GM18502 (cell line): ENCODE results near the gene GALNS.
"Not testable (repeated sequence)": the region's sequence is repeated elsewhere in the genome, so short reads cannot be mapped to it uniquely, and the experiment has no call there.

Experiments used
- ATAC-seq: cut with Tn5 transposase; IDR thresholded peaks from one replicate; pipeline ENCODE4 v1.9.1; 2021; ENCODE audit warnings: mild to moderate bottlenecking; ENCODE audit not compliant: unreplicated experiment, poor library complexity

GALNS gene

DNA sequence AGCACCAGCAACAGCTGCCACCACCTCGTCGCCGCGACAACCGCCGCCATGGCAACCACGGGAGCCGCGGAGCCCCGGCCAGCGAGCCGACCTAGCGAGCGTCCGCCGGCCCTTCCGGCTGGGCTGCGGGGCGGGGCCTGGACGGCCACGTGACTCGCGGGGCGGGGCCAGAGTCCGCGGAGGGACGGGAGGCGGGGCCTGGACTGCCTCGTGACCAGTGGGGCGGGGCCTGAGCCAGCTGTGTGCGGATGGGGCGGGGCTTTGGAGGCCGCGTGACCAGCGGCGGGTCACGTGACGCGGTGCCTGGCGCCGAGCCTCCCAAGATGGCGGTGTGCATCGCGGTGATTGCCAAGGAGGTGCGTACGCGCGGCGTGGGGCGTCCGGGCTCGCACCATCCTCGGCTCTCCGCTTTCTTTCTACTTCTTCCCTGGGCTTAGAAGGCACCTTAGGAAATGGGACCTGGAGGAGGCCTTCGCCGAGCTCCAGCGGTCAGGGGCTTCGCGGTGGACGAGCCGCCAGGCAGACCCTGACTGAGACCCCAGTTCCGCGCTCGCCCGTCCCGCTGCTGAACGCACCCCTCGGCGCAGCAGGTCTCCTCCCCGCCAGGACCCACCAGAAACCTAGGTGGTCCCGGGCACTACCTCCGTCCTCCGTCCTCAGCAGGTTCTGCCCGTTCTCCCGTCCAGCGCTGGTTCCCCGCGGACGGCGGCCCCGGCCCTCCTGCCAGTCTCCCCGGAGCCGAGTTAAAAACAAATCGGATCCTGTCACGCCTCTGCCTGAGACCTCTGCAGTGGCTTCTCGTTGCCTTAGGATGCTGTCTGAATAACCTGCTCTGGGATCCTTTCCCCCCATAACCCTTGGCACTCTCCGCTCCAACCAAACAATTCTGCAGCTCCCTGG lies at the start of gene GALNS, which contains the start of gene TRAPPC2L:
Gene GALNS, minus strand, starts transcription at position 120 of the 900 bp plus-strand sequence. Its CDS starts 70 bp downstream, at position 50.
Gene TRAPPC2L, plus strand, starts transcription at position 300 of the 900 bp plus-strand sequence. Its CDS starts 24 bp downstream, at position 324.
- ATAC-seq = peak; percentile 79

GRCh38 chr16:88906020-88906419 lies 49.3 kb upstream of the GALNS start:
- ATAC-seq = no peak

GRCh38 chr16:88905563-88905962 lies 48.8 kb upstream of the GALNS start:
- ATAC-seq = no peak

DNA sequence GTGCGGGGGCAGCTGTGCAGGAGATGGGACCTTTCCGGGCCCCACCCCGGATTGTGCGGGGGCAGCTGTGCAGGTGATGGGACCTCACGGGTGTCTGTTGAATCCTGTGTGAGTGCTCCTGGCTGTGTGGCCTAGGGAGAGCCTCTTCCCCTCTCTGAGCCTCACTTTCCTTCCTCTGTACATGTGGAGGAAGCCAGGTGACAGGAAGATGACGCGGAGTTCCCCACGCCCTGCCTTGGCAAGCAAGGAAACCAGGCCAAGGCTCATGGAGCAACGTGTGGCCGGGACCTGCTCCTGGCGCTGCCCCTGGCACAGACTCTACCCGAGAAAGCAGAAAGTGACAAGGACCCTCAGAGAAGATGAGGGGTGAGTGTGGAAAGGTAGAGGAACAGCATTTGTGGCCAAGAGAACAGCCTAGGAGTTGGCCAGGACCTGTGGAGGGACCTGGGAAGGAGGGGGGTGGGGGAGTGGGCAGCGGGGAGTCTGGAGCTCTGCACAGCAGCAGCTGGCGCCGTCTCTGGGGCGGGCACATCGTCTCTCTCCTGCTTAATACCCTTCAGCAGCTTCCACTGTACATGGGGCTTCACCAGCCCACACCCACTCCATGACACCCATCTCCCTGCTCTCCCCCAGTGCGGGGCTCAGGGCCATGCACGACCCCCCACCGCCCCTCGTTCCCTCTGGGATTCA lies 48.1 kb upstream of the GALNS start:
- ATAC-seq = no peak

DNA sequence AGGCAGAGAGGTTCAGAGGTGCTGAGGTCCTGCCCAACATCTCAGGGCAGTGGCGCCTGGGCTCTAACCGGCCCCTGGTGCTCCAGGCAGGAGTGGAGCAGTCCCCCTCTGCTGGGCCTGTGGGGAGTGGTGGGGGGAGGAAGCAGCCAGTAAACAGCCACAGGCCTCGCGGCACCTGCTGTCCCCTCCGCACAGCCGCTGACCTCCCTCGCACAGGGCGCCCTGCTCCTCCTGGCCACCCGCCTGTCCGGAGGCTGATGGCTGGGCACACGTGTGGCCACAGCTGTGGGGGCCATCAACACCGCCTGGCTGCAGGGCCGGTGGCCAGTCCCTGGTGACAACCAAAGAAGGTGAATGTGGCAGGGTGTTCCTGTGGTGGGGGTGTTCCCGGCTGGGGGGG lies 46.5 kb upstream of the GALNS start:
- ATAC-seq = no peak

DNA sequence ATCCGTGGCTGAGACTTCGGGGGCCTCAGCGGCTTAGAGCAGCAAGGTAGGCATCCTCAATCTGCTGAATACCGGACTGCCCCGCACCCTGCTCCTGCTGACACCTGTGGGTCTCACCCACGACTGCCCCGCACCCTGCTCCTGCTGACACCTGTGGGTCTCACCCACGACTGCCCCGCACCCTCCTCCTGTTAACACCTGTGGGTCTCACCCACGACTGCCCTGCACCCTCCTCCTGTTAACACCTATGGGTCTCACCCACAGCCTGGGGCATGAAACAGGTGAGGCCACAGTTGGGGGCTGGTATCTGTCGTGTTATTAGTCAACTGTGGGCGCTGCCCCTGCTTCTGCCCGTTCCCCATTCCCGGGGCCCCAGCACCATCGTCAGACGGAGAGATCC lies 46.0 kb upstream of the GALNS start:
- no peak for ATAC-seq

GRCh38 chr16:88901718-88902337 lies 45.1 kb upstream of the GALNS start:
- ATAC-seq = no peak

- no peak for ATAC-seq
Measured at GRCh38 chr16:88900662-88901052, 43.9 kb upstream of the GALNS start.

GRCh38 chr16:88899901-88900661 lies 43.3 kb upstream of the GALNS start:
- ATAC-seq = no peak

DNA sequence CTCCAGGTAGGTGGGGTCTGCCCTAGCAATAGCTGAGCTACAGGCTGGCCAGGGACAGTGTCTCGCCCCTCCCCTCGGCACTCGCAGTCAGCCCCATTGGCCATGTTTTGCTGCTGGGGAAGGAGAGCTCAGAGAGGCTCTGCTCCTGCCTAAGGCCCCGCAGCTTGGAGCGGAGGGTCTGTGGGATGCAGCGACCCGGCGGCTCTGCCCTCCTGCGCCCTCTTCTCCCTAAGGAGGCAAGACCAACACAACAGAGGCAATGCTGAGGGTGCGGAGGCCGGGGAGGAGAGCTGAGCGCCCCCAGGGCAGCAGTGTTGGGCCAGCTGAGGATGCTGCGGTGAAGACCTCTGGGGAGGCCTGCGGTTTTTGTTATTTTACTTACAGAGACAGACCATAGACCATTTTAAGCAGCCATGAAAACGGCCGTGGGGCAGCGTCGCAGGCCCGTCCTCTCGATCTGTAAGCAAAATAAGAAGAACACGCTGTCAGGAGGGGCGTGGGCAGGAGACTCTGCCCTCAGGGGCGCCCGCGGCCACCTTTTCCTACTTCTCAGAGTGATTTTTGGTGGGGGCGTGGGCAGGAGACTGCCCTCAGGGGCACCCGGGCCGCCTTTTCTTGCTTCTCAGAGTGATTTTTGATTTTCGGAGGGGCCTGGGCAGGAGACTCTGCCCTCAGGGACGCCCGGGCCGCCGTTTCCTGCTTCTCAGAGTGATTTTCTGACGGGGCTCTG lies 41.1 kb upstream of the GALNS start:
- ATAC-seq = no peak

DNA sequence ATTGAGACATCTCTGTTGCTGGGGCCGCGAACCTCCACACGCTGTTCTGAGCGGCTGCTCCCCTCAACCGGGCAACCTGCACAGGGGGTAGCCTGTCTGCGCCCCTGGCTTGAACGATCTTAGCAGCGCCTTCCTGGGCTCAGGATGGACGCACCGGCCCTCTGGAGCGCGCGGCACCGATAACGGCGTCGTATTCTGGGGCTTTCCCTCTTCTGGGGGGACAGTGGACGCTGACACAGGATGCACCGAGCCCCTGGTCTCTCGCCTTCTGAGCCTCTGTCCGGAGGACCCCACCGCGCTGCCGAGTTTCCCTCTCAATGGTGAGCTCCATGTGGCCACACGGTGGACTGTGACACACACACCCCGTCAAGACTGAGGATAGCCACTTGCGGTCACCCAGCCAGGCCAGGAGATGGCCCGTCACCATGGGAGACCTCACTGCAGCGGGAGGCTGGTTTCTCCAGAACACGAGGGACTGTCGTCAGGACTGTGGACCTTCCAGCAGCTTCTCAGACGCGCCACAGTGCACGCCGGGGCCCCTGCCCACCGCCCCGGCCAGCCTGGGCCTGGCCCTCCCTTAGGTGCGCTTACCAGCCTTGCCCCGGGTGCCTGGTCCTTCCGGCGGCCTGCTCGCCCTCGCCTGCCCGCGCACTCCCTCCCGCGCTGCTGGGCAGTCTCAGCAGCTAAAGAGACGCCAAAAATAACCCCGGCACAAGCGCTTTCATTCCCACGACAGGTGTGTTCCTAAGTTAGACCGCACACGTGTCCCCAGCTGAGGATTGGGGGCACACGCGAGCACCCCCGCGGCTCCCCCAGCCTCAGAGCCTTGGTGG lies 39.7 kb upstream of the GALNS start:
- no peak for ATAC-seq

GRCh38 chr16:88895335-88895734 lies 38.6 kb upstream of the GALNS start:
- no peak for ATAC-seq

GRCh38 chr16:88894681-88895300 lies 38.0 kb upstream of the GALNS start:
- no peak for ATAC-seq

- not testable (repeated sequence) for ATAC-seq
Measured at GRCh38 chr16:88894266-88894665, 37.5 kb upstream of the GALNS start.

DNA sequence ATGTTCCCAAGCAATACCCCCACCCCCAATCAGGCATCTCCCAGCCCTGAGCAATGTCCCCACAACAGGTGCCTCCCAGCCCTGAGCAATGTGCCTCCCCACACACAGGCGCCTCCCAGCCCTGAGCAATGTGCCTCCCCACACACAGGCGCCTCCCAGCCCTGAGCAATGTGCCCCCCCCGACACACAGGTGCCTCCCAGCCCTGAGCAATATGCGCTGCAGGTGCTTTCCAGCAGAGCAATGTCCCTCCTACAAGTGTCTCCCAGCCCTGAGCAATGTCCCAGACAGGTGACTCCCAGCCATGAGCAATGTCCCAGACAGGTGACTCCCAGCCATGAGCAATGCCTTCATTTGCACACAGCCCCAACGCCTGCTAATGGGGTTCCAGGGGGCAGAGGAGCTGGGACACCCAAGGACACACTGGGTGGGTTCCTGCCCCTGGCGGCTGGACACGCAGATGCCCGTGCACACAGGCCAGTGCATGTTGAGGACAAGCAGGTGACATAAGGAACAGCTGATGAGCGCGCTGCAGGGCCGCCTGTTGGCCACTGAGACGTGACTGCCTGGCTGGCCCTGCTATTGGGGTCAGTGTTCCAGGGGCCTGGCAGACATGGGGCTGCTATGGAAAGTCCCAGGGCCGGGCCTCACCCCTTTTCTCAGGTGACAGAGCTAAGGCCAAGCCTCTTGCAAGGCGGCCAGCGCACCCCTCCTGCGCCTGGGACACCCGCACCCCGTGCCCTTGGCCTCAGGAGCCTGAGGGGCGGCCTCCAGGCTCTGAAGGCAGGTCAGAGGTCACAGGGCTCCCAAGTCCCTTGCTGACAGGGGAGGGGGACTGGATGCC lies 36.6 kb upstream of the GALNS start:
- ATAC-seq = no peak

GRCh38 chr16:88892065-88892464 lies 35.3 kb upstream of the GALNS start:
- no peak for ATAC-seq

DNA sequence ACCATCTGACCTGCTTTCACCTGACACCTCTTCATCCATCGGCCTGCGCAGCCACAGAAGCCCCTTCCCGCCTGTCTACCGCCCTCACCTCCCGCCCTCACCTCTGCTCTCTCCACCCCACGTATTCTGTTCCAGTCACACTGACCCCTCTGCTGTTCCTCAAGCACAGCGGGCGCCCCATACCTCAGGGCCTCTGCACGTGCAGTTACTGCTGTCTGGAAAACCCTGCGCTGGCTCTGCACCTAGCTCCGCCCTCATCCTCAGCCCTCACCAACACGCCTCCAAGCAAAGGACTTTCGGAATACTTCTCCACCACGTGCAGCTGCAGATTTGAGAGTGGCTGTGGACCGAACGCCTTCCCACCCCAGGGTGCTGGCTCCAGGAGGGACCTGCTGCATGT lies 34.3 kb upstream of the GALNS start:
- ATAC-seq = no peak
